Panc1 (cell line): Measurements from ENCODE around the gene ARMC5.
"Not testable (repeated sequence)": the region's sequence is repeated elsewhere in the genome, so short reads cannot be mapped to it uniquely, and the experiment has no call there.

Experiments used
- POLR2AphosphoS5 ChIP-seq: IDR thresholded peaks from 2 replicates; pipeline ENCODE4 v1.6.1; 2012; ENCODE audit warnings: mild to moderate bottlenecking, low read depth, low read length, moderate library complexity
- SIN3A ChIP-seq: IDR thresholded peaks from 2 replicates; pipeline ENCODE4 v1.6.1; 2012; ENCODE audit warnings: low read depth, mild to moderate bottlenecking, low read length, moderate library complexity, borderline replicate concordance; ENCODE audit not compliant: insufficient read depth
- TF ChIP-seq, protein P1 (sequence below): fragments of 450-650 bp; IDR thresholded peaks from 2 replicates; pipeline ENCODE4 v1.5.1; 2017; ENCODE audit warnings: mild to moderate bottlenecking
- TF ChIP-seq, protein P2 (sequence below), 2 experiments: IDR thresholded peaks; 2 replicates each; pipeline ENCODE4 v1.6.1; 2011 to 2012; ENCODE audit warnings: low read depth in 2 of 2, control low read depth in 1 of 2, low read length in 1 of 2, mild to moderate bottlenecking in 1 of 2, moderate library complexity in 1 of 2; ENCODE audit not compliant: insufficient read depth in 1 of 2

DNA sequence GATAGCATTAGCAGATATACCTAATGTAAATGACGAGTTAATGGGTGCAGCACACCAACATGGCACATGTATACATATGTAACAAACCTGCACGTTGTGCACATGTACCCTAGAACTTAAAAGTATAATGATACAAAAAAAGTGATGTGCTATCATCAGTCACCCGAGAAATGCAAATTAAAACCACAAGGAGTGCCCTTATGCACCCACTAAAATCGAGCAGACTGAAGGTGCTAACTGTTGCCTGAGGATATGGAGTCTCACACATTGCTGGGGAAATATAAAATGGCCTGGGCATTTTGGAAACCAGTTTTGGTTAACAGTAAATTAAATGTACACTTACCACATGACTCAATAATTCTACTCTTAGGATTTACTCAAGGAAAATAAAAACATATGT lies 20.3 kb upstream of the ARMC5 start:
- TF ChIP-seq, protein P1, sequence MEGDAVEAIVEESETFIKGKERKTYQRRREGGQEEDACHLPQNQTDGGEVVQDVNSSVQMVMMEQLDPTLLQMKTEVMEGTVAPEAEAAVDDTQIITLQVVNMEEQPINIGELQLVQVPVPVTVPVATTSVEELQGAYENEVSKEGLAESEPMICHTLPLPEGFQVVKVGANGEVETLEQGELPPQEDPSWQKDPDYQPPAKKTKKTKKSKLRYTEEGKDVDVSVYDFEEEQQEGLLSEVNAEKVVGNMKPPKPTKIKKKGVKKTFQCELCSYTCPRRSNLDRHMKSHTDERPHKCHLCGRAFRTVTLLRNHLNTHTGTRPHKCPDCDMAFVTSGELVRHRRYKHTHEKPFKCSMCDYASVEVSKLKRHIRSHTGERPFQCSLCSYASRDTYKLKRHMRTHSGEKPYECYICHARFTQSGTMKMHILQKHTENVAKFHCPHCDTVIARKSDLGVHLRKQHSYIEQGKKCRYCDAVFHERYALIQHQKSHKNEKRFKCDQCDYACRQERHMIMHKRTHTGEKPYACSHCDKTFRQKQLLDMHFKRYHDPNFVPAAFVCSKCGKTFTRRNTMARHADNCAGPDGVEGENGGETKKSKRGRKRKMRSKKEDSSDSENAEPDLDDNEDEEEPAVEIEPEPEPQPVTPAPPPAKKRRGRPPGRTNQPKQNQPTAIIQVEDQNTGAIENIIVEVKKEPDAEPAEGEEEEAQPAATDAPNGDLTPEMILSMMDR = not testable (repeated sequence)
- TF ChIP-seq, protein P2, sequence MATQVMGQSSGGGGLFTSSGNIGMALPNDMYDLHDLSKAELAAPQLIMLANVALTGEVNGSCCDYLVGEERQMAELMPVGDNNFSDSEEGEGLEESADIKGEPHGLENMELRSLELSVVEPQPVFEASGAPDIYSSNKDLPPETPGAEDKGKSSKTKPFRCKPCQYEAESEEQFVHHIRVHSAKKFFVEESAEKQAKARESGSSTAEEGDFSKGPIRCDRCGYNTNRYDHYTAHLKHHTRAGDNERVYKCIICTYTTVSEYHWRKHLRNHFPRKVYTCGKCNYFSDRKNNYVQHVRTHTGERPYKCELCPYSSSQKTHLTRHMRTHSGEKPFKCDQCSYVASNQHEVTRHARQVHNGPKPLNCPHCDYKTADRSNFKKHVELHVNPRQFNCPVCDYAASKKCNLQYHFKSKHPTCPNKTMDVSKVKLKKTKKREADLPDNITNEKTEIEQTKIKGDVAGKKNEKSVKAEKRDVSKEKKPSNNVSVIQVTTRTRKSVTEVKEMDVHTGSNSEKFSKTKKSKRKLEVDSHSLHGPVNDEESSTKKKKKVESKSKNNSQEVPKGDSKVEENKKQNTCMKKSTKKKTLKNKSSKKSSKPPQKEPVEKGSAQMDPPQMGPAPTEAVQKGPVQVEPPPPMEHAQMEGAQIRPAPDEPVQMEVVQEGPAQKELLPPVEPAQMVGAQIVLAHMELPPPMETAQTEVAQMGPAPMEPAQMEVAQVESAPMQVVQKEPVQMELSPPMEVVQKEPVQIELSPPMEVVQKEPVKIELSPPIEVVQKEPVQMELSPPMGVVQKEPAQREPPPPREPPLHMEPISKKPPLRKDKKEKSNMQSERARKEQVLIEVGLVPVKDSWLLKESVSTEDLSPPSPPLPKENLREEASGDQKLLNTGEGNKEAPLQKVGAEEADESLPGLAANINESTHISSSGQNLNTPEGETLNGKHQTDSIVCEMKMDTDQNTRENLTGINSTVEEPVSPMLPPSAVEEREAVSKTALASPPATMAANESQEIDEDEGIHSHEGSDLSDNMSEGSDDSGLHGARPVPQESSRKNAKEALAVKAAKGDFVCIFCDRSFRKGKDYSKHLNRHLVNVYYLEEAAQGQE (IDR thresholded peaks at IDR 0.05; ENCODE audit: insufficient read depth in 1 of 2, low read depth in 2 of 2, low read length in 1 of 2) = not testable (repeated sequence)
- not testable (repeated sequence) for TF ChIP-seq SIN3A, POLR2AphosphoS5
